T-cell (primary cell): ENCODE measurements around the gene NAA20. TPM values are rescaled to one million over a fixed set of nuclear protein-coding genes. Genes with fewer than 3 reads are reported as not detected.
"Not testable (repeated sequence)": the region's sequence is repeated elsewhere in the genome, so short reads cannot be mapped to it uniquely, and the experiment has no call there.

Experiments used
- ATAC-seq, 4 experiments: fragments of 200-7000 bp in 3 of 4; fragments of 150-1000 bp in 1 of 4; cut with Tn5 transposase; replicated peaks in 1 of 4; 1 replicate in 3 of 4; 2 replicates in 1 of 4; pipeline ENCODE4 v1.10.0; 2021; ENCODE audit warnings: moderate library complexity in 3 of 4, mild to moderate bottlenecking in 2 of 4, moderate number of reproducible peaks in 1 of 4
- CTCF ChIA-PET, 2 donors: fragments of 300-600 bp; sonication (Branson Sonifier 250); formaldehyde crosslinking; loops; one replicate each; lab custom pipeline; 2022; ENCODE audit warnings: antibody characterized with exemption in 2 of 2; lab: Charles Lee
- POLR2A ChIA-PET, 2 donors: fragments of 300-600 bp; sonication (Branson Sonifier 250); formaldehyde crosslinking; loops; one replicate each; lab custom pipeline; 2022; ENCODE audit warnings: antibody characterized with exemption in 2 of 2; lab: Charles Lee
- DNase-seq, 35 experiments: peaks; one replicate each; pipeline versions ENCODE4 v3.0.0 to v3.0.0-alpha.2; 2013 to 2023
- H3K27ac ChIP-seq: one replicate; pipeline ENCODE4 v1.5.1; 2013; ENCODE audit warnings: low read length
- H3K27me3 ChIP-seq, 2 experiments: replicated peaks in 1 of 2; 1 replicate in 1 of 2; 2 replicates in 1 of 2; pipeline versions ENCODE4 v1.6.1 to v1.7.0; 2013; ENCODE audit warnings: low read length in 1 of 2, mixed read lengths in 1 of 2; ENCODE audit not compliant: control insufficient read depth in 2 of 2, insufficient read depth in 2 of 2; ENCODE audit errors: extremely low read depth in 1 of 2
- H3K36me3 ChIP-seq, 2 donors: 1 replicate in 1 of 2; 2 replicates in 1 of 2; pipeline versions ENCODE4 v1.6.1 to v1.7.0; 2013; ENCODE audit warnings: low read length in 1 of 2; ENCODE audit not compliant: control insufficient read depth in 2 of 2, insufficient read depth in 1 of 2; ENCODE audit errors: extremely low read depth in 1 of 2
- H3K4me1 ChIP-seq, 2 experiments: 1 replicate in 1 of 2; 2 replicates in 1 of 2; pipeline versions ENCODE4 v1.6.1 to v1.7.0; 2013; ENCODE audit warnings: low read length in 2 of 2, mixed read lengths in 1 of 2; ENCODE audit not compliant: insufficient read depth in 2 of 2, control insufficient read depth in 1 of 2; ENCODE audit errors: extremely low read depth in 1 of 2
- H3K4me3 ChIP-seq, 2 donors: 1 replicate in 1 of 2; 2 replicates in 1 of 2; pipeline versions ENCODE4 v1.5.1 to v1.7.0; 2013; ENCODE audit warnings: mild to moderate bottlenecking in 2 of 2, low read length in 1 of 2, moderate library complexity in 1 of 2; ENCODE audit not compliant: control insufficient read depth in 1 of 2; ENCODE audit errors: extremely low read depth in 1 of 2
- H3K9me3 ChIP-seq: 2 replicates; pipeline ENCODE4 v1.7.0; 2013
- H3K27ac Mint-ChIP-seq, 2 donors: one replicate each; pipeline ENCODE4 v1.8.0; 2020 to 2021; ENCODE audit warnings: mild to moderate bottlenecking in 2 of 2, mixed read lengths in 2 of 2
- H3K27me3 Mint-ChIP-seq, 2 donors: one replicate each; pipeline ENCODE4 v1.8.0; 2021 to 2022; ENCODE audit warnings: mixed read lengths in 2 of 2
- H3K36me3 Mint-ChIP-seq: one replicate; pipeline ENCODE4 v1.8.0; 2021; ENCODE audit warnings: mixed read lengths
- H3K4me1 Mint-ChIP-seq, 3 donors: one replicate each; pipeline ENCODE4 v1.8.0; 2020 to 2022; ENCODE audit warnings: mixed read lengths in 3 of 3, mild to moderate bottlenecking in 1 of 3
- H3K4me3 Mint-ChIP-seq, 3 donors: one replicate each; pipeline ENCODE4 v1.8.0; 2020 to 2022; ENCODE audit warnings: mild to moderate bottlenecking in 3 of 3, mixed read lengths in 3 of 3, moderate library complexity in 3 of 3
- H3K9me3 Mint-ChIP-seq, 3 donors: one replicate each; pipeline ENCODE4 v1.8.0; 2020 to 2022; ENCODE audit warnings: mixed read lengths in 3 of 3
- WGBS: methylation state at CpG from one replicate; pipeline ENCODE4 v1.1.5; 2013; ENCODE audit warnings: missing lambda C conversion rate; ENCODE audit not compliant: insufficient coverage; 5-methylcytosine and 5-hydroxymethylcytosine counted together
- total RNA-seq, 35 experiments: library from RNA in 6 of 35; stranded (reverse) in 6 of 35; fragments of 120-200 nt in 1 of 35; gene quantifications; one replicate each; pipeline versions ENCODE4 v1.2.1 to v1.2.4 and lab custom pipeline; 2013 to 2026

NAA20 gene
- total RNA-seq, 5 donors from 2014 or later (not counting 1 experiment from before 2014, with no cell fraction given) = 21.7 to 35.6 (median 35.0) TPM

- H3K4me1 Mint-ChIP-seq = peaks cover 14 to 15% (median 15%) of the 10 kb centered on the region in 3 donors
- Histone ChIP-seq H3K4me3 (no peak overlapping the region), H3K27me3 (peaks cover 0 to 37% of the 10 kb centered on the region in 2 experiments), H3K27ac (no peak overlapping the region), H3K4me1 (no peaks in the 10 kb centered on the region), H3K9me3 (no peaks in the 10 kb centered on the region), H3K36me3 (no peaks in the 10 kb centered on the region)
- peaks cover 31 to 41% of the 10 kb centered on the region in 2 donors for H3K27me3 Mint-ChIP-seq
- H3K9me3 Mint-ChIP-seq = no peaks in the 10 kb centered on the region
- H3K36me3 Mint-ChIP-seq = no peaks in the 10 kb centered on the region
- WGBS = 93% methylated on average over 2 of the region's 9 CpGs
- ChIA-PET POLR2A (no interaction called here), CTCF (no interaction called here)
- ATAC-seq (no peak), DNase-seq (no peak)
- peak overlapping the region in 2 of 3 donors; percentile 67 to 71 for H3K4me3 Mint-ChIP-seq
- H3K27ac Mint-ChIP-seq = no peak overlapping the region
These were observed 14.8 kb upstream of the NAA20 start for GRCh38 chr20:20002101-20002998.

DNA sequence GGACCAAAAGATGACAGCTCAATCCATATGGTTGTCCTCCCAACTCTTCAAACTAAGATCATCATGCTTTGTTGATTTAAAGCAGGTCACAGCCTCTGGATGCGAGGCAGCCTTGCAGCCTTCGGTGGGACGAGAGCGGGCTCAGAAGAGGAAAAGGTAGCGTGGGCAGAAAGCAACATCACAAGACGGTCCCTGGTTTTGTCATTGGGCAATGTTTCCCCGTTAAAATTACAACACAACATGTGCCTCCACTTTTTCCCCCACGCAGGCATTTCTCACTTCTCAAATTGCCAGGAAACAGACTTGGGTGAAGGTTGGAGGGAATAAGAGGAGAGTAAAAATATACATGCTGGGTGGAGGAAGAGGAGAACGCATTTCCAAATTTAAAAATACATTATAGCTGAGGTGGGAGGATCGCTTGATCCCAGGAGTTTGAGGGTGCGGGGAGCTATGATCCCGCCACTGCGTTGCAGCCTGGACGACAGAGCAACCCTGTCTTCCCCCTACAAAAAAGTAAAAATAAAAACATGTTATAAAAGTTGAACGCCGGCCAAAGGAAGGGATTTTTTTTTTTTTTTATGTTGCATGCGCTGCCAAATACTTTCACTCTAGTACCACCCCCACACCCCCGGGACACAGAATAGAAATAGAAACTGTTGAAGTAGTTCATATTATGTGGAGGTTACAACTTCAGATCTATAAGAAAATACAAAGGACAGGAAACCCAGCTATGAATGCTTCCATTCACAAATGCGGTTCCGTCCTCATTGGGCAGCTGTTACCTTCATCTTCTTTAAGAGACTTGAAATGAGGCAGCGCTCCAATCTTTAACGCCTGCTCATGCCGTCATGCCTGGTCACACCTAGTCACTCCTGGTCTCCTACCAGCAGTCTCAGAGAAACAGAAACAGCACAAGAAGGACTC, 13.9 kb upstream of the NAA20 start:
- H3K9me3 ChIP-seq = no peaks in the 10 kb centered on the region
- no peaks in the 10 kb centered on the region for H3K36me3 ChIP-seq
- H3K27ac Mint-ChIP-seq = no peak overlapping the region
- H3K9me3 Mint-ChIP-seq = no peaks in the 10 kb centered on the region
- H3K4me1 ChIP-seq = no peaks in the 10 kb centered on the region
- peak overlapping the region; percentile 67 to 71 (median 70) for H3K4me3 Mint-ChIP-seq
- ChIA-PET CTCF (no interaction called here), POLR2A (no interaction called here)
- ATAC-seq (peak in 3 of 4 experiments; percentile 24 to 76 (median 52)), DNase-seq (peak in 3 of 35 experiments; percentile 10 to 22 (median 15))
- peaks cover 14 to 15% (median 15%) of the 10 kb centered on the region in 3 donors for H3K4me1 Mint-ChIP-seq
- H3K27ac ChIP-seq = no peak overlapping the region
- H3K4me3 ChIP-seq = no peak overlapping the region
- H3K27me3 Mint-ChIP-seq = peaks cover 38 to 49% of the 10 kb centered on the region in 2 donors
- H3K27me3 ChIP-seq = peaks cover 0 to 39% of the 10 kb centered on the region in 2 experiments
- WGBS = 11% methylated on average over 2 of the region's 23 CpGs
- H3K36me3 Mint-ChIP-seq = no peaks in the 10 kb centered on the region

- H3K4me3 ChIP-seq, DNase-seq, H3K27ac ChIP-seq, H3K4me1 ChIP-seq, H3K27ac Mint-ChIP-seq, H3K36me3 ChIP-seq, ATAC-seq, H3K9me3 ChIP-seq, CTCF ChIA-PET, H3K9me3 Mint-ChIP-seq, H3K36me3 Mint-ChIP-seq: not testable (repeated sequence)
- WGBS = 73% methylated on average over 3 of the region's 6 CpGs
- Mint-ChIP-seq H3K4me1 (peaks cover 14 to 15% (median 15%) of the 10 kb centered on the region in 3 donors), H3K4me3 (peak overlapping the region; percentile 67 to 71 (median 70)), H3K27me3 (peaks cover 39 to 52% of the 10 kb centered on the region in 2 donors)
- POLR2A ChIA-PET = interaction anchor here in 1 of 2 donors (0.6 kb wide), 1 partner anchor 1268 kb away, joined by 13 read pairs; no protein-coding TSS in a partner anchor
- H3K27me3 ChIP-seq = peaks cover 0 to 40% of the 10 kb centered on the region in 2 experiments
These were observed 13.2 kb upstream of the NAA20 start for GRCh38 chr20:20003955-20004322.

- peaks cover 37 to 58% of the 10 kb centered on the region in 2 donors for H3K27me3 Mint-ChIP-seq
- ChIA-PET POLR2A (no interaction called here), CTCF (no interaction called here)
- H3K9me3 Mint-ChIP-seq = no peaks in the 10 kb centered on the region
- no peaks in the 10 kb centered on the region for H3K36me3 ChIP-seq
- H3K4me3 ChIP-seq = no peak overlapping the region
- H3K4me1 Mint-ChIP-seq = peaks cover 14 to 15% (median 15%) of the 10 kb centered on the region in 3 donors
- ATAC-seq (no peak), DNase-seq (no peak)
- H3K27ac ChIP-seq = no peak overlapping the region
- peaks cover 0 to 47% of the 10 kb centered on the region in 2 experiments for H3K27me3 ChIP-seq
- H3K4me3 Mint-ChIP-seq = no peak overlapping the region
- H3K27ac Mint-ChIP-seq = no peak overlapping the region
- no peaks in the 10 kb centered on the region for H3K36me3 Mint-ChIP-seq
- WGBS = 83% methylated on average over 5 of the region's 7 CpGs
- no peaks in the 10 kb centered on the region for H3K4me1 ChIP-seq
- H3K9me3 ChIP-seq = no peaks in the 10 kb centered on the region
These were observed 11.8 kb upstream of the NAA20 start for GRCh38 chr20:20005342-20005741.

GRCh38 chr20:20009784-20010253, 7.3 kb upstream of the NAA20 start:
- no peaks in the 10 kb centered on the region for H3K9me3 ChIP-seq
- WGBS = 74% methylated on average over 9 of the region's 14 CpGs
- H3K27ac ChIP-seq = no peak overlapping the region
- no peak overlapping the region for H3K4me3 ChIP-seq
- Mint-ChIP-seq H3K4me1 (peaks cover 5 to 11% (median 5%) of the 10 kb centered on the region in 3 donors), H3K9me3 (no peaks in the 10 kb centered on the region), H3K27me3 (peaks cover 16 to 33% of the 10 kb centered on the region in 2 donors), H3K27ac (no peak overlapping the region), H3K4me3 (no peak overlapping the region), H3K36me3 (no peaks in the 10 kb centered on the region)
- ATAC-seq = no peak
- POLR2A ChIA-PET = no interaction called here
- no peaks in the 10 kb centered on the region for H3K36me3 ChIP-seq
- no peaks in the 10 kb centered on the region for H3K4me1 ChIP-seq
- peaks cover 0 to 29% of the 10 kb centered on the region in 2 experiments for H3K27me3 ChIP-seq
- DNase-seq = no peak
- CTCF ChIA-PET = interaction anchor here in 1 of 2 donors (1.2 kb wide), 1 partner anchor 12 kb away, joined by 3 read pairs; no protein-coding TSS in a partner anchor
